Measurements from ENCODE around the gene VILL.
"Not testable (repeated sequence)": the region's sequence is repeated elsewhere in the genome, so short reads cannot be mapped to it uniquely, and the experiment has no call there.

Gene VILL

DNA sequence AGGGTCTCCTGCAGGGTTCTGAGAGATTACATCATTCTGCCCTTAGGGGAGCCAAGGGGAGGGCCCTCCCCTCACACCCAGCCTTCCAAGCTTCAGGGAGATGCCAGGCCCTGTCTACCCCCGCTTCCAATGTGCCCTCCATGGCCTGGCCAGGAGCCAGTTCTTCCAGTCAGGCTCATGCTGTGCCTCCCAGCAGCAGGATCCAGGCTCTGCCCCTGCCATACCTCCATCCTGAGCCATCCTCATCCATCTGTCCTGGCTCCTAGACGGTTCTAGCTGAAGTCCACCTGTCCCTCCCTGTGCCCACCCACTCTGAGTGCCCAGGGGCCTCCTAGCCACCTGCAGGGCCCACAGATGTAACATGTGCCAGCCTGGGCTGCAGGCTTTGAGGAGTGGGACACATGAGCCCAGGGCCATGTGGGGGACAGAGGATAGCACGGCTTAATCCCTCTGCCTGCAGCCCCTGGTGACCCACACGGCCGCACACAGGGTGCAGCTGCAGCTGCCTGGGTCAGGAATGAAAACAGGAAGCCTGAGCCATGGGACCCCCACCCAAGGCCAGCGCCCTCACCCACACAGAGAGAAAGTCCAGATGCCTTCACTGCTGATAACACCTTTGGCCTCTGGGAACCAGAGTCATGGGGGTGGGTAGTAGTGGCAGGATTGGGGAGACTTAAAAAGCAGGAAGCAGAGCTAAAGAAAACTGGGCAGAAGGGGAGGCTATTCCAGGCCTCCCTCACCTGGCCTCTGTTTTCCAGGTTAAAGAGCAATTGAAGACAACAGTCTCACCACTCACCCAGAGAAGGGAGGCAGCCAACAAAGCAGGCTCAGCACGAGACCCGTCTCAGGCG is 27.1 kb downstream of the VILL start:
- DNase-seq (ENCODE audit: low read depth, low spot score) = no peak

DNA sequence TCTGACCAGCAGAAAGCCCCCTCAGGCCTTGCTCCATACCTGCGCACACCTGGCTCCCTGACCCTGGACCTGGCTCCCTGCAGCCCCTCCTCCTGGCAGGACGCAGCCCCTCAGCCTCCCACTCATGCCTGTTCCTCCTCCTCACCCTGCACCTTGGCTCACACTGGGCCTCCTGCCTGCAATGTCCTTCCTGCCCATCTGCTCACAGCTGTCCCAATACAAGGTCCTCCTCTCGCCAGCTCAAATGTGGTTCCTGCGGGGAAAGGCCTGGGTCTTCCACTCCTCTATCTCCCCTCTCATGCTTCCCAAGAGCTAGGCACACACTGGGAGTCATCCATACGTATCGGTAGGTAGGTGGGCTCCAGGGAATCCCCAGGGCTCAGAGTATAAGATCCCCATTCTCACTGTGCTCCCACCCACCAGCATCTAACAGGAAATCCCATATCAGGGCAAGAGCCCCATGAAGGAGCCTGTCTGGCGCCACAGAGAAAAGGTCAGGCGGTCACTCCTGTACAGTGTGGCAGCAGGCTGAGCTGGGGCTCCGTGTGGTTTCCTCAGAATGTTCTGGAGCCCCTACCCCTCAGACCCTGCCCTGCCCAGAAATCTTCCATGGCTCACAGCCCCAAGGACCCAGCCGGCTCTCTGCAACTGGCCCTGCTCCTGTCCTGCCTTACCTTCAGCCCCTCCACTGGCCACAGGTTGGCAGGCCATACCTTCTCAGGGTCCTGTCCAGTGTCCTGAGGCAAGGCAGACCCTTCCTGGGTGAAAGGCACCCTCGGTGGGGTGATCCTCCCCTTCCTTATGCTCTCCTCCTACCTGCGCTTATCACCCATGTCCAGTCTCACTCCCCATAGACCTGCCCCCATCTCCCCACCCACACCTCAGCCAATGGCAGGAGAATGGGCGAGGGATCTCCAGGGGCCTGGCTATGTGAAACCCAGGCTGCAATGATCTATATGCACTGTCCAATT is 28.0 kb downstream of the VILL start:
- DNase-seq (ENCODE audit: low read depth, low spot score) = no peak

DNA sequence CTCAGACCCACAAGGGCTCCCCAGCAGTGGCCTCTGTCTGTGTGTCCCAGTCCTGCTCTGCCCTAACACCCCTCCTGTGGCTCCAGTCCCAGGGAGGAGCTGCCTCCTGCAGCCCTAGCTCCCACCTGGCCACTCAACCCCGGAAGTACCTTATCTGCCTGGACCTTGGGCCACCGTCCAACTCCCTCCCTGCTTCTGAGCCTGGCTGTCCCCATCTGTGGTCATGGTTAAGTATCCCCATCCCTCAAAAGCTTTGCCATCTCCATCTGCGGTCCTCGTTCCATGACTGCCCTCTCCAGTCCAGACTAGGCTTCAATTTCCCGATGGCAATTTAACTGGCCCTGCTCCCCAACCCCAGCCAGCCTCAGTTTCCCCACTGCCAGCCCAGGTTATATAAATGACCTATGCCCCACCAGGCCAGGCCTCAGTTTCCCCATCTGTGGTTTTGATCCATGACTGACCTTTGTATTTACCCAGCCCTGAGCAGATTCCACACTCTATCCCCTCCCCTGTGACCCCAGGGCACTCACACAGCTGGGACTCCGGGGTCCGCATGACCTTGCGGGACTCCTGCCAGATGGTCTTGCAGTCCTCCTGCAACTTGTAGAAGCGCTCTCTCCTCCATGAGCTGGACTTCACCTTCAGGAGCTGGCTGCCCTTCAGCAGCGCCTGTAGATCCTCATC is 29.2 kb downstream of the VILL start:
- DNase-seq (ENCODE audit: low read depth, low spot score) = no peak

DNA sequence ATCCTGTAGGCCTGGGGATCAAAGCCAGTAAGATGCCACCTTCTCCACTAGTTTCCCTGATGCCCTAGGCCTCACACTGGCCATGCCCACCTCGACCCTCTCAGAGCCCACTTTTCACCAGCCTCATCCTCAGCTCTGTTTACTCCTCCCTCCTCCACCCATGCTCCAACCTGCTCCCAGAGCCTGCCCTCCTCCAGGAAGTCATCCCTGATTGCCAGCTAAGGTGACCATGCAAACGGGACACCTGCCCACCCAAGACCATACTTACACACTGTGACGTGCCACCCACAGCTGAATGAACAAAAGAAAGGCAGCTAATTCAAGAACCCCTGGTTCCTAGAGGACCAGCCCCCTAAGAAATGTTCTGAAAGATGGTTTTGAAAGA is 29.7 kb downstream of the VILL start:
- DNase-seq (ENCODE audit: low read depth, low spot score) = no peak

DNA sequence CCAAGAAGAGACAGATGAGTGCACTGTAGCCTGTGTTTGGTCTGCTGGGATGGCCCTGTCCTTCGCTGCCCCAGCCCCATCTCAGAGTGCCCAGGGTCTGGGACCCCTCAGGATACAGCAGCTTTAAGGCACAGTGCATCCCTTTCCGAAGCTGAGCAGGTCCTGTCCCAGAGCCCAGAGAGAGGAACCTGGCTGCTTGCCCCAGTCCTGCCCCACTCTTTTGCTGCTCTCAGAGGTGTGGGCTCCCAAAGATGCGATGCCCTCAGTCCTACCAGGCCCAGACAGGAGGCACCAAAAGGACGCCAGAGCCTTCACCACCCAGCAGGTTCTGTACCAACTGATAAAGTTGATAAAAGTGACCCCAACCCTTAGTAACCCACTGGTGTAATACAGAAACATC is 30.6 kb downstream of the VILL start:
- DNase-seq (ENCODE audit: low read depth, low spot score) = no peak

DNA sequence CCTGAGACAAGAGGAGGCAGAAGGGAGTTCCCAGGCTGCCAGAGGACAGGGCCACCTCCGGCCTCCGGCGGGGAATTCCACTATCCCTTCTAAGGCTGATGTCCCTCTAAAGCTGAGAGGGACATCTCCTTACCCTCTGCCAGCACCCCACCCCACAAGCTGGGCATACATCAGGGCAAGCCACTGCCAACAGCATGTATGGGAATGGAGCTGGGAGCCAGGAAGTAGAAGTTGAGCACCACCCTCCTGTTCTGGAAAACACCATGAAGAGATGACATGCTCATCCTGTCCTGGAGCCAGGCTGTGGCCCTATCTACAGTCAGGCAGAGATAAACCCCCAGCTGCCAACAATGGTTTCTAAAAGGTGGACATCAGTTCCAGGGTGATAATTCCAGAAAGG is 31.7 kb downstream of the VILL start:
- DNase-seq (ENCODE audit: low read depth, low spot score) = no peak

DNA sequence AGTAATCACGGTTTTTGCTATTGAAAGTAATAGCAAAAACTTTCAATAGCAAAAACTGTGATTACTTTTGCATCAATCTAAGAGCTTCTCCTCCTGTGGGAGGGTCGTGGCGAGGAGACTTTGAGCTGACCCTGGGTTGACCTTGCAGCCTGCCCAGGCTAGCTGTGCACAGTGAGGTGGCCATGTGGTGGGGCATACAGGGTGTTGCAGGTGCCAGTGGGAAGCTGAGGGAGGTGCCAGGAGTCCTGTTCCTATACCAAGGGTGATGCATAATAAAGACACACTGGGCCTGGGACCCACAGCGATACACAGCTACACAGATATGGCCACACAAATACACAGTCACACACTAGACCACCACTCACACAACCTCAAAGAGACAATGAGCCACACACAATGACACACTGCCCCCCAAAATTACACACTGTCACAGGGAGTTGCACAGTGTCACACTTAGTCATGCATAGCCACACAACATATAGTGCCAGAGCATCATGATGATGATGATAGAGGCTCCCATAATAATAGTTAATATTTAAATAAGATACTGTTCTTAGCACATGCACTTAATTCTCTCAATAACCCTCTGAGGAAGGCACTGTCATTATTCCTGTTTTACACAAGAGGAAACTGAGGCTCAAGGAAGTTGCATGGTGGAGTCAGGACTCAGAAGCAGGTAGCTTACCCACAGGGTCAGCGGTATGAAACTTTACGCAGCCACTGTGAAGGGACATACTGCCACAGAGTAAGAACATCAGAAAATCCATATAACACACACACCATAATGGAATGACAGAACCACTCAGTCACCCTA is 32.5 kb downstream of the VILL start:
- no peak for DNase-seq (ENCODE audit: low read depth, low spot score)

DNA sequence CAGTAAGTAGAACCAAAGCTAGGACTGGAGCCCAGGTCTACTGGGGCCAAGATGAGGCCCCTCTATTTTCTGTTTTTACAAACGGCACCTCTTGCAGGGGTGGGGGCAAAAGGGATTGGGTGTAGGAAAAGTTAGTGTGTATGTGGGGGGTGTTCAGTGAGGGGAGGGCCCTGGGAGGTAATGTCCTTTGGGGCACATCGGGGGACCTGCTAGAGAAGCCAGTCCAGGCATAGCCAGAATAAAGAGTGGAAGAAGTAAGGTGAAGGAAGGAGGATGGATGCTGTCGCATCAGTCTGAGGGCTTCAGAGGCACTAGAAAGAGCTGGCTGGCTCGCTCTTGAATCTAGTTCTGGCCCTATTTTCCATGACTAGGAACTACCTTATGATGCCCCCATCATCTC is 36.3 kb downstream of the VILL start:
- DNase-seq (ENCODE audit: low read depth, low spot score) = no peak

DNA sequence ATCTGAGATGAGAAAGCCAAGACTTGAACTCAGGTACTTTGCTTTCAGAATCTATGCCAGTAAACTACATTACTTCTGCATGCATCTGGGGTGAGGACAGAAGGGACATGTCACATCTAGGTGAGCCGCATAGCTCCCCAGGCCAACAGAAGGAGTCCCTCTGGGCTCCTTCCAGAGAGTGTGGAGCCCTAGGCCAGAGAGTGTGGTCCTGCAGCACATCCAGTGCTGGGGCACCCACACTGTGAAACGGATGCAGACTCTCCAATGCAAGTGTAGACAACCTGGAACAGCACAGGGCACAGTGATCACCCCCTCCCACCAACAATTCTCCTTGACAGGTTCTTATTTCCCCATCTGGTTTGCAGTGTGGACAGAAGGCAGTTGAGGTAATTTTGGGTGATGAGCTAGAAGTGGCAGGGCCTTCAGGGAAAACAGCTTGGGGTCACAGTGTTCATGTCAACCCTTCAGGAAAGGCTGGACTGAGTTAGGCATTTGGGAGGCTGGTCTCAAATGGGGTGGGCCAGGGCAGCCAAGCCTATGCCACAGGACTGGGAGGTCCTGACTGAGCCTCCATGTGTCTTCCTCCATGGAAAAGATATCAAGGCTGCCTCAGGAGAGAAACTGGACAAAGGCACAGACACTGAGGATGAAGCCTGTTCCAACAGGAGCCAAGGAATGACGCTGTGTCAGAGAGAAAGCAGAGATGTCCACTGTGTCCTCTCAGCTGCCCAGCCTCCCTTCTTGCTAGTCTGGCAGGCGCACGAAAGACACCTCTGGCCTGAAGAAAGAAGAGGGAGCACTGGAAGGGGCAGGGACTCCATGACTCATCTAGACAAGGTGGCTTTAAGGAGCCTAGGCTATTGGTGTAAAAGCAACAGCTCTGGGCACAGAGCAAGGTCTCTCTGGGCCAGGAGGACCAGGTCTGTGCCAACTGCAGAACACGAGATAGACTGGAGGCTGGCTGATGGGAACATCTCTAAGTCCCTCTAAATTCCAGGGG is 37.2 kb downstream of the VILL start:
- DNase-seq (ENCODE audit: low read depth, low spot score) = no peak

DNA sequence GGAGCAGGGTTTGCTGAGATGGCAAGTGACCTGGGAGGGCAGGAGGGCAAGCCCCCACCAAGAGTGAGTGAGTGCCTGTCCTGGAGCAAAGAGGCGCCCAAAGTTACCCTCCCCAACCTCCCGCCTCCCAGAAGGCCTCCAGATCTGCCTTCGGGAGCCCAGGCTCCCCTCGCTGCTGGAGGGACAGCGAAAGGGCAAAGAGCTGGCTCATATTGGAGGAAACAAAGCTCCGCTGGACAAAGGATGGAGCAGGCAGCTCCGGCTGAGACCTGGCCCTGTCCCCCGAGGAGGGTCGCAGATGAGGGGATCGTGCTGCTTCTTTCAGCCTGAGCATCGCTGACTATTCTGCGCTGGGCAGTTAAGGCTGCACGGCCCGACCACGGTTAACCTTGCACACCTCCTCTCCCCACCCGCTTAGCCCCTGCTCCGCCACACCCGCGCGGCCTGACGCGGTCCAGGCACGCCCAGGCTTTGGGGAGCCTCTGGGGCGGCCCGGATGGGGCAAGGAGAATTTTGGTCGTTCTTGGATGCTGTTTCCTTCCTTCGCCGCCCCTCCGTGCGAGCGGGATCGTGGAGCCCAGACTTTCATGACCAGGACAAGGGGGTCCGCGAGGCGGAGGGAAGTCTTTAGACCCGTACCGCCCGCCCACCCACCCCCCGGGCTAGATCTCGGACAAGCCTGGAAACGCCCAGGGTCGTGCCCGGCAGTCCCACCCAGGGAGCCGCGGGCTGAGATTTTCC is 38.2 kb downstream of the VILL start:
- DNase-seq (ENCODE audit: low read depth, low spot score) = no peak

DNA sequence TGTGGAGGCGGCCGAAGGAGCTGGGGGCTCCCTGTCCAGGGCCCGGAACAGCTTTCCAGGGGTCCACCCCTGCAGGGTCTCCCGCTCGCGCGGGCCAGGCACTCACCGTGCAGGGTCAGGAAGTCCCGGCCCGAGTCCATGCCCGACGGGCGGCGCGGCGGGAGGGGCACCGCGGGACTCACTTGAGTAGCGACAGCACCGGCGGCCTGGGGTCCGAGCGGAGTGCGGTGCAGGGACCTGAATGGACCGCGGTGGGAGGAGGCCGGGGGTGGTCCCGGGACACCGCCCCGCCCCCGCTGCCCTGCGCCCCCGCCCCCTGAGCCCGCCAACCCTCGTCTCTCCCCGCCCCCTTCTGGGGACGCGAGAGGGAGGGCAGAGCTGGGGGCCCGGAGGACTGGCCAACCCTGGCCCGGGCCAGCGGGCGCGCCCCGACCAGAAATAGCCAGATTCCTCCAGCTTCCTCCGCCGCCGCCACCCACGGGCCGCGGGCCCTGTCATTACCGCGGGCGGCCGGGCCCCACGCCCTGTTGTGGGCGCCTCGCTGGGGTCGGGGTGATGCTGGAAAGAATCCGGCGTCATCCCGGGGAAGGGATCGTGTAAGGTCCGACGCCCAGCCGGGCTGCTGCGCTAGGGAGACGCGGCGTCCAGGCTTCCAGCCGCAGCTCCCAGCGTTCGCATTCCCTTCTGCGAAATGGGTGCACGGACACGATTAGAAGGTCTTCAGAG is 39.0 kb downstream of the VILL start, which contains the start of gene PLCD1:
Gene PLCD1 (minus strand): TSS at position 243 of the 726 bp plus-strand sequence. CDS start 103 bp downstream, at position 140.
- no peak for DNase-seq (ENCODE audit: low read depth, low spot score)

DNA sequence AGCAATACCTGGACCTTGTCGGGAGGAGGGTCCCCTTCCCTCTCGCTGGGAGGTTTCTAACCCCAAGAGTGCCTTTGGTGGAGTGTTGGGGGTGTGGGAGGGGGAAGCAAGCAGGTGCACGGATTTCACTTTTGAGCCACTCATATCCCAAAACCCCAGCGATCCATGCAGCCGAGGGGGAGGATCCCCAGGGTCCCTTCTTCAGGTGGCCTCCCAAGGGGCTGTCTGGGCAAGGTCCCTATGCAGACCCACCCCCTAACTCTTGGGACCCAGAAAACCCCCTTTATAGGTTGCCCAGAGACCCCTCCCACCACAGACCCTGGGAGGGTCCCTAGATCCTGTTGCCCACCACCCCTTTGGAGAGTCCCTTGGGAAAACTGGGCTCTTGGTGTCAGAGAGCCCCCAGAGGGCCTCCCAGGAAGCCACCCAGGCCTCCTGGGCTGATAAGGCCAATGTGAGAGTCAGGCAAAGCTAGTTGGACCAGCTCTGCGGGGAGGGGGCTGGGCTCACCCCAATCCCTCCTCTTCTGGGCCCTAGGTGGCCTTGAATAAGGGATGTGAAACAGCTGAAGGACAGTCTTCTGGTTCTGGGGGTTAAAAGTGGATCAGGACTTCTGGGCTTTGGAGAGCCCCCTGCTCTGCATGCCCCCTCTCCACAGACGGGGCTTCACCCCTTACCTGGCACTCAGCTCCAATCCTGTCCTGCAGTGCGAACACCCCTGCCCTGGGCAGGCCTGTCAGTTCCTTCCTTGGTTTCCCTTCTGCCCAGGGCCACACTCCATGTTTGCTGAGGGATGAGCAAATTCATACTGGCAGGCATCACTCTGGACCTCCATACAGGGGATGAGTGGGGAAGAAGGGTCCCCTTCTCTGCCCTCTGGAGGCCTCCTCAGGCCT is 39.8 kb downstream of the VILL start:
- no peak for DNase-seq (ENCODE audit: low read depth, low spot score)

DNA sequence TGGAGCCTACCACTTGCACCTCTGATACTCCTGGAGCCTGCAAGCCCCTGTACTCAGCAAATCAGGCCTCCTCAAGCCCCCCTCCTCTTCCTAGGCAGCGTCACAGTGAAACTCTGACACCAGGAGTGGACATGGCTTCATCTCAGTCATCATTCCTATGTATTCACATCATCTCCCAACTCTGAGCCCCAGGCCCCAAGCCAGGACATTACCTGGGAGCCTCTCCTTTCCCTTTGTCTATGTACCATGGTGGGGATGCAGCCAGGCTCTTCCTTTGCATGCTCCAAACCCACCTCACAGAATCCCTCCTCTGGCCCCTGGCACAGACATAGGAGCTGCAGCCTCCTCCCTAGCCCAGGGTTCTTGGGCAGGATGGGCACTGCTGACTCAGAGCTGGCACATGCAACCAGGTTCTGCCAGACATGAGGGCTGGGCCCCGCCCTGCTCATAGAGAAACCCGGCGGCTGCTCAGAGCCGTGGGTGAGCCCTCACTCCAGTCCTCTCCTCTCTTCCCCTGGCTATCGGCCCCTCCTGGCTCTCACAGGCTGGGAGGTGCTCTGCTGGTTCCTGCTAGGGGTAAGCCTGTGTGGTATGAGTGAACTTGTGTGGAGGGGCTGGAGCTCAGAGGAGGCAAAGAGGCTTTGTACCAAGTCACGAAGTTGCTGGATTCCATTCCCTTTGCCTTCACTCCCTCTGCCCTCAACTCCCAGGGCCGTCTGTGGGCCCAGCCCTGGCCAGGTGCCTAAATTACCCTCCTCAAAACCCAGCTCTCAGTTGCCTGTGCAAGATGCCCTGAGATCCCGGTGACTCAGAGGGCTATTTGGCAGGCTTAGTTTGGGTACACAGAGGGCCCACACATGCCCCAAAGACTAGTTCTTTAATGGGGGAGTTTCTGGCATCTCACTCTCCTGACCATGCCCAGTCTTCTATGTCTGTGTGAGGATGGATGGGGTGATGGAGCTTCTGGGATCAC is 40.7 kb downstream of the VILL start:
- peak; percentile 13 for DNase-seq (ENCODE audit: low read depth, low spot score)

DNA sequence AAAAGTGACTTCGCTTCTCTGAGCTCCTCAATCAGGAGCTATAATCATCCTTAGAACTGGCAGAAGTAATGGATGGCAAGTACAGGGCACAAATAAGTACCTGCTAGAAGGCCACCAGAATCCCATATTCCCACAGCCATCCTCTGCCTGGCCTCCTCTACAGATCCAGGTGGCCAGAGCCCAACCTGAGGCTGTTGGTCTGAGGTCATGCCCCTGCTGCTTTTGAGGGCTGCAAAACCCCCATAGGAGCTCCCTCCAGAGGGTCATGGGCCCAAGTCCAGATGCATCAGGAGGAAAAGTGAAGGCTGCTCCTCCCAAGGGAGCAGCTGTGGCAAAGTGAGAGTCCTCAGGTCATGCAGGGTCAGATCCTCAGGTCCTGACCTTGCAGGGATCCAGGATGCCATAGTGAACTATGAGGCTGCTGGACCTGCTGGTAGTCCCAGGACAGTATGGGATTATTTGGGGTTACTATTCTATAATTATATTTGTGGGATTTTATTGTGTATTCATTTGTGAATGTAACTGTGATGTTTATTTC is 41.8 kb downstream of the VILL start:
- no peak for DNase-seq (ENCODE audit: low read depth, low spot score)

DNA sequence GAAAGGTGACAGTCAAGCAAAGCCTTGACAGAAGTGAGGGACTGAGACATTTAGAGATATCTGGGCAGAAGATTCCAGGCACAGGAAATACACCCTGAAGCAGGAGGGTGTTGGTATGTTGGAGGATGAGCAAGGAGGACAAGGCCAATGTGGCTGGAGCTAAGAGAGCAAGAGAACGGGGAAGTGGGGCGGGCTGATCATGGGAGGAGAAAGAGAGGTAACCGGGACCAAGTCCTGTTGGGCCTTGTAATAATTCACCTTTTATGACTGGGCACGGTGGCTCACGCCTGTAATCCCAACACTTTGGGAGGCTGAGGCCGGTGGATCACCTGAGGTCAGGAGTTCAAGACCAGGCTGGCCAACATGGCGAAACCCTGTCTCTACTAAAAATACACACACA is 43.0 kb downstream of the VILL start:
- not testable (repeated sequence) for DNase-seq (ENCODE audit: low read depth, low spot score)

DNA sequence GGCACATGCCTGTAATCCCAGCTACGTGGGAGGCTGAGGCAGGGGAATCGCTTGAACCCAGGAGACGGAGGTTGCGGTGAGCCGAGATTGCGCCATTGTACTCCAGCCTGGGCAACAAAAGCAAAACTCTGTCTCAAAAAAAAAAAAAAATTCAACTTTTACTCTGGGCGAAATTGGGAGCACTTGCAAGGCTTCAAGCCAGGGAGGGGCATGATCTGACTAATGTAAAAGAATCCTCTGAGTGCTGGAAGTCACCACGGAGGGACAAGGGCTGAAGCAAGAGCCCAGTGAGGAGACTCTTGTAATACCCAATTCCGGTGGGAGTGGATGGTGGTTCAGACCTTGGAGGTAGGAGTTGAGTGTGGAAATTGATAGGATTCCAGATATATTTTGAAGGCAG is 43.7 kb downstream of the VILL start:
- not testable (repeated sequence) for DNase-seq (ENCODE audit: low read depth, low spot score)

All from activated CD4-positive, CD25-positive, alpha-beta regulatory T cell treated with anti-CD3 and anti-CD28 coated beads, Interleukin-2, amount 50 U/mL, for 16 hours (primary cell).